GM21576 (cell line): Measurements from ENCODE around the gene NCMAP.

Source experiments
- ATAC-seq: cut with Tn5 transposase; IDR thresholded peaks from one replicate; pipeline ENCODE4 v1.9.1; 2021; ENCODE audit warnings: mild to moderate bottlenecking, moderate library complexity; ENCODE audit not compliant: unreplicated experiment

NCMAP gene

GRCh38 chr1:24619376-24619775 is 63.5 kb downstream of the NCMAP start:
- ATAC-seq = no peak

GRCh38 chr1:24620678-24621077 is 64.8 kb downstream of the NCMAP start:
- ATAC-seq = no peak

- ATAC-seq = no peak
Observed at GRCh38 chr1:24621121-24621520, 65.2 kb downstream of the NCMAP start.

- no peak for ATAC-seq
Observed at GRCh38 chr1:24622218-24622617, 66.3 kb downstream of the NCMAP start.

GRCh38 chr1:24632832-24633175 is 76.9 kb downstream of the NCMAP start:
- no peak for ATAC-seq

GRCh38 chr1:24635195-24635843 is 79.4 kb downstream of the NCMAP start:
- no peak for ATAC-seq

- ATAC-seq = no peak
Observed at GRCh38 chr1:24636661-24637357, 80.9 kb downstream of the NCMAP start.

GRCh38 chr1:24639094-24639493 is 83.2 kb downstream of the NCMAP start:
- ATAC-seq = no peak

- no peak for ATAC-seq
Observed at GRCh38 chr1:24639881-24640280, 84.0 kb downstream of the NCMAP start.

- no peak for ATAC-seq
Observed at GRCh38 chr1:24640288-24640687, 84.4 kb downstream of the NCMAP start.

- no peak for ATAC-seq
Observed at GRCh38 chr1:24641646-24642151, 85.8 kb downstream of the NCMAP start.

- ATAC-seq = peak; percentile 90
Observed at GRCh38 chr1:24642481-24643362, 86.8 kb downstream of the NCMAP start, which contains the start of gene SRRM1. SRRM1 (plus strand) TSS chr1:24643302; CDS start chr1:24643327, 25 bp downstream.

GRCh38 chr1:24643363-24644099 is 87.6 kb downstream of the NCMAP start:
- no peak for ATAC-seq

- no peak for ATAC-seq
Observed at GRCh38 chr1:24644100-24644384, 88.2 kb downstream of the NCMAP start.

- ATAC-seq = no peak
Observed at GRCh38 chr1:24648919-24649318, 93.0 kb downstream of the NCMAP start.

- no peak for ATAC-seq
Observed at GRCh38 chr1:24652382-24652781, 96.5 kb downstream of the NCMAP start.

GRCh38 chr1:24654010-24654409 is 98.1 kb downstream of the NCMAP start:
- no peak for ATAC-seq

- ATAC-seq = no peak
Observed at GRCh38 chr1:24656046-24656445, 100.2 kb downstream of the NCMAP start.

- no peak for ATAC-seq
Observed at GRCh38 chr1:24657781-24658180, 101.9 kb downstream of the NCMAP start.
